NCI-H2171 (cell line): ENCODE data around the gene NCL.
"Not testable (repeated sequence)": the region's sequence is repeated elsewhere in the genome, so short reads cannot be mapped to it uniquely, and the experiment has no call there.

Experiments used
- DNase-seq: peaks from one replicate; lab custom pipeline; 2025; lab: John Stamatoyannopoulos, UW

The NCL gene

DNA sequence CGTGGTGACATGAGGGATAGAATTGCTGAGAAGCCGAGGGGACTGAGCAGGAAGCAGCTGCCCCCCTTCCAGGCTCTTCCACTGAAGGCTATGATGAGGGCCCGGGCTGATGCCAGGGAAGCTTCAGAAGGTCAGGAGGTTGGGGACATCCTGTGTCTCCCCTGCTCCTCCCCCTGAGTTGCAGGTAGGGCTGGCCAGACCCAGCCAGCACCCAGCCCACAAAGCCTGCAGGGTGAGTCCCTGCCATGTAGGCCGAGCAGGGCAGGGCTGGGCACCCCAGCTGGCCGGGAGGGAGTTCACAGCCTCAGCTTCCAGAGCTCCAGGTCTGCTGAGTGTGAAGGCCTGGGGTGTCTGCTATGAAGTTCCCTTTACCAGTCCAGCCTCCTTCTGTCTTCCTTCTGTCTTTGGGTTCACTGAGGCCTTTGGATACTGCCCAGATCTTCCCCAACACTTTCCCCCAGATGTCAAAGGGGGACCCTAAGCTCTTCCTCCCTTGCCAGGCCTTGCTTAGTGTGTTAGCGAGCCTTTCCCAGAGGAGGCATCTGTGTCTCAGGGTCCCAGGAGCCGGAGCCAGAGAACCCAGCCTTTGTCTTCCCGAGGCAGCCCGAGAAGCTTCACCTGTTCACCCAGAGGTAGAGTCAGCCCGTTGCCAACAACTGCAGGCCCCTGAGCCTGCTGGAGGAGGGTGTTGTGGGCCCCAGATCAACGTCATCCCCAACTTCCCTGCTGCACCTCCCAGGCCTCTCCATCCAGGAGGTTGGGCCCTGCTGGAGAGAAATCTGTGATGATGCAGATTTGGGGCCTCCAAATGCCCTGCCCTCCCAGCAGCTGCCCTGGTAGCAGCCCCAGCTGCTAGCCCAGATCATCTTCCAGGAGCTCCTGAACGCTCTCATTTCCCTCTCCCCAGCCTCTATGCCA lies 3.6 kb upstream of the NCL start:
- peak; percentile 12 for DNase-seq

DNA sequence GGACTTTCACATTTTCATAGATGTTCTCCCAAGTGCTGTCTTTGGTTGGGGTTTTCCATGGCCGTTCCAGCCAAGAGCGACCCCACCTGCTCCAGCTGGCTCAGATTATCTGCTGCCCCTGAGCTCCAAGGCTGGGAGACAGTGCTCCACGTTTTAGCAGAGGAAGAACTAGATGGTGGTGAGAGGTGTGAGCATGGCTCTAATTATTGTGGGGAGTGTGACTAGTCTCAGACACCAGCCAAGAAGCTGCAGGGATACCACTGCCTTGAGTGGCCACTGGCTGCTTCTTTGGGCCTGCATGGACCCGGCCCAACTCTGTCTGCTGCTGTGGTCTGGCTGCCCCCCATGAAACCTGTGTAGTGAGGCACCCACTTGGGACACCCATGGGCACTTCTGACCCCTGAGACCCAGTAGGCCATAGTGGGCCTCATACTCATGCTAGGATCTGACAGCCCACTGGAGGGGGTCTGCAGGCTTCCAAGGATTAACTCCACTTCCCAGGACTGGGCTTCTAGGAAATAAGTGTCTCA lies 2.8 kb upstream of the NCL start:
- DNase-seq, result no peak

DNA sequence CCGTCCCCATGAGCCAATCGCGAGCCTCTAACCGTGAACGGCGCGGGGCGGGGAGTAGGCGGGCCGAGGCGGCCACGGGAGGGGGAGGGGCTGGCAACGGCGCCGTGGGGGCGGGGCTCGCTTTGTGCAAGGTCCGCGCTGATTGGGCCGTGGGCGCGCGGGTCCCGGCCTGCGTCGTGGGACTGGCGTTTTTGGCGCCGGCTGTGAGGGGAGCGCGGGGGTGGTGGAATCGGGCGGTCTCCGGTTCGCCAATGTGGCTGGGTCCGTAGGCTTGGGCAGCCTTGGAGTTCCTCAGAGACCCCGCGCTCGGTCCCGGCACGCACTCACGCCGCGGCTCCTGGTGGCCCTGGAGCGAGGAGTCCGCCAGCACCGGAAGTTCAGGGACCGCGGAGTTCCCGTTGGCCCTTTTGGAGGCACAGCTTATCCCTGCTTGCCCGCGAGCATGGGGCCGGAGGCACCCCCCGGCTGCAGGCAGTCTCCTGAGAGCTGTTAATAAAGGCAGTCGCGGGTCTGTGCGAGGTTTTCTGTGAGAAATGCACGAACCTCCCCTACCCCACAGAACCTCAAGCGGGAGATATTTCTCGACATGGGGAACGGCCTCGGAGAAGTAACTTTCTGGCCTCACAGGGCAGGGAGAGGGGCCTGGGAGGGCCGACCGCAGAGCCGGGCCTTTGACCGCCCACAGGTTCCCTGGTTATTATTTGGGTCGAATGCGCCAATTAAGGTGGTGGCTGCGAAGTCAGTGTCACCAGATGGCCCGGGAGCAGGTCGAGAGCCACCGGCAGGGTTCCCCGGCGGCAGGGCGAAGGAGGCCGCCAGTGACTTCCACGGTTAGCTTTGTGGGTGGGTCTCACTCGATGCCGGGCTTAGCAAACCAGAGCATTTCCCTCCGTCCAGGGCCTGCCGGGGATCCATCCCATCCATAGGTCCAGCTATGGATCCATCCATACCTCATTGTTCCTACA lies 574 bp upstream of the NCL start:
- peak; percentile 87 for DNase-seq

DNA sequence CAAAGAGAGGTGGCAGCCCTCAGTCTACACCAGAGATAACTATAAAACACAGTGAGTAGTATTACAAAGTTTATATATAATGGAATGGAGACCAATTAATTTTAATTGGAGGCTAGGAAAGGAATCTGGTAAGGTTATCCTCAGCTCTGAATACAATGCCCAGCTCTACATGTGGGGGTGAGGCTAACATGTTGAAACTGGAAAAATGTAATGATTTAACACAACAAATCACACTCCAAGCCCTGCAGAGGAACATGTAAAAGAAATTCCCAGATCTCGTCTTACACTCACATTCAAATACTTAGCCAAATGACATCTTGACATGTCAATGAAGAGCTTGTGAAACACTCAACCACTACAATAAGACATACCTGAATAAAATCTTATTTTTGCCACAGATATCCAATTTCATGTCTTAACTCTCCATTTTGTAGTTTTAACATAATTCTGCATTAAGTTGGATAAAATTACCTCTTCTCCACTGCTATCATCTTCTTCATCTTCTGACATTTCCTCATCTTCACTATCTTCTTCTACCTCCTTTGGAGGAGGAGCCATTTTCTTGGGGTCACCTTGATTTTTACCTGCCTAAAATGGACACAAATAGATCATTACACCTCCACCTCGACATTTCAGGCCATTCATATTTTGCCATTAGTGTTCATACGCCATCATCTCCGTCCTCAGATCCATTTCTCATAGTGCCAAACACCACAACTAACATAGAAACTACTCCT lies 1.4 kb downstream of the NCL start:
- no peak for DNase-seq

DNA sequence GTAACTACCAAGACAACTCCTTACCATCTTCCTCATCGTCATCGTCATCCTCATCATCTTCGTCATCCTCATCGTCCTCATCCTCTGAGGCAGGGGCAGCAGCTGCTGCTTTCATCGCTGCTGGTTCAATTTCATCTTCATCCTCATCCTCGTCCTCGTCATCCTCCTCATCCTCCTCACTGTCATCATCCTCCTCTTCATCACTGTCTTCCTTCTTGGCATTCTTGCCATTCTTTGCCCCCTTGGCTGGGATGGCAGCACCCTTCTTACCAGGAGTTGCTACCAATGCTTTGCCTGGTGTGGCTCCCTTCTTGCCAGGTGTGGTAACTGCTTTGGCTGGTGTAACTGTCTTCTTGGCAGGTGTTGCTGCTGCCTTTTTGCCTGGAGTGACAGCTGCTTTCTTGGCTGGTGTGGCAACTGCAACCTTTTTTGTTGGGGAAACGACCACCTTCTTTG lies 2.7 kb downstream of the NCL start:
- DNase-seq, result no peak

DNA sequence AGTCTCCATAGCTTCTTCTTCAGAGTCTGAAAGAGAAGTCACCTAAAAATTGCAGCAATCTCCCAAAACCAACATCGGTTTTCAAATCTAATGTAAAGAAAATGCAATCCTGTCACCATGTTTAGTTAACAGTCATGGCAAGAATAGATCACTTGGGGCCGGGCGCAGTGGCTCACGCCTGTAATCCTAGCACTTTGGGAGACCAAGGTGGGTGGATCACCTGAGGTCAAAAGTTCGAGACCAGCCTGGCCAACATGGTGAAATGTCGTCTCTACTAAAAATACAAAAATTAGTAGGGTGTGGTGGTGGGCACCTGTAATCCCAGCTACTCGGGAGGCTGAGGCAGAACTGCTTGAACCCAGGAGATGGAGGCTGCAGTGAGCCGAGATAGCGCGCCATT lies 3.4 kb downstream of the NCL start:
- DNase-seq, result not testable (repeated sequence)

DNA sequence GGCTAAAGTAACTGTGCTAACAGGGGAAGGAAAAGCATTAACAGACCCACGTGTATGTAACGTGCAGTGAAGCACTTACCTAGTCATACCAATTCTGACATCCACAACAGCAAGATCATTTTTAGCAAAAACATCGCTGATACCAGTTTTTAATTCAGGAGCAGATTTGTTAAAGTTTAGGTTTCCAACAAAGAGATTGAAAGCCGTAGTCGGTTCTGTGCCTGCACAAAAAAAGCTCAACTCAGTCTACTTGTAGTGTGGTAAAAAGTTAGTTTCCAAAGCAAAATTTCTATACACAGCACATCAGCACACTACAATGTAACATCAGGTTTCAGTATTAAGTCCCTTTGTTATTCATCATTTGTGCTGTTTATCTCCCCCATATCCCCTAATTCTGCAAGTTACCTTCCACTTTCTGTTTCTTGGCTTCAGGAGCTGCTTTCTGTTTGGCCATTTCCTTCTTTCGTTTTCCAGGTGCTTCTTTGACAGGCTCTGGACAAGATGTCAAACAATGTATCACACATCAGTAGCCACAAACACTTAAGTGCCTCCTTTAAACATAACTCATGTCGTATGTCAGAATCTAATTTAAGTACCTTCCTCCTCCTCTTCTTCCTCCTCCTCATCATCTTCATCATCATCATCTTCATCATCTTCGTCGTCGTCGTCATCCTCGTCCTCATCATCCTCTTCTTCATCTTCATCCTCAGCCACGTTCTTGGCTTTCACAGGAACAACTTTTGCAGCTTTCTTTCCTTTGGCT lies 4.0 kb downstream of the NCL start:
- no peak for DNase-seq

DNA sequence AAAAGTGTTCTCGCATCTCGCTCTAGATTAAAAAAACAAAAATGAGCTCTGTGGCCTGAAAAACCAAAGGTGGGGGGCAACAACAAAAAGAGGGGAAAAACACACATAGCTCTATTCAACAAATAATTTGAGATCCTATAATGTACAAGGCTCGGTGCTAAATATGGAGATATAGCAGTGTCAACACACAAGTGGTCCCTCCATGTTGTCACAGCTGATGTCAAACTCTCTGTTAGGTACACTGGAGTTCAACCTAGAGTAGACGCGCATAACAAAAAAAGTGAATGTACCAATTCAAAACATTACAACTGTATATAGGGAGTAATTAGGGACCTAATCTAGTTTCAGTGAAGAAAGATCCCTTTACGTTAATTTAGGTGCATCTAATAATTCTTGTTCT lies 5.9 kb downstream of the NCL start:
- DNase-seq, result no peak

DNA sequence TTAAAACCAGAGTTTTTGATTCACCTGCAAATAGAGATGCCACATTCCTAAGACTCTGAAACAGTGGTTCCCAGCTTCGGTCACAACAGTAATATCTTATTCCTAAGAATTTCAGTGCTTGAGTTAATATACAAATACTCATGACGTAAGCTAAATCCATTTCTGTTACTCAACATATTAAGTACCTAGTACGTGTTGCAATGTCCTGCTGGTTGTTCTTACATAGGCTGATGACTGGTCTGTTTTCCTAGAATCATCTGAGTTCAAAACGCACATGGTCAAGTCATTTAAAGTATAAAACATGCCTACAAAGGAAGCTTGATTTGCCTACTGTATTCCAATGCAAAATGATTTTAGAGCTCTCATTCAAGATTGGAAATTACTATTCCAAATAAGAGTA lies 7.2 kb downstream of the NCL start:
- DNase-seq, result no peak

DNA sequence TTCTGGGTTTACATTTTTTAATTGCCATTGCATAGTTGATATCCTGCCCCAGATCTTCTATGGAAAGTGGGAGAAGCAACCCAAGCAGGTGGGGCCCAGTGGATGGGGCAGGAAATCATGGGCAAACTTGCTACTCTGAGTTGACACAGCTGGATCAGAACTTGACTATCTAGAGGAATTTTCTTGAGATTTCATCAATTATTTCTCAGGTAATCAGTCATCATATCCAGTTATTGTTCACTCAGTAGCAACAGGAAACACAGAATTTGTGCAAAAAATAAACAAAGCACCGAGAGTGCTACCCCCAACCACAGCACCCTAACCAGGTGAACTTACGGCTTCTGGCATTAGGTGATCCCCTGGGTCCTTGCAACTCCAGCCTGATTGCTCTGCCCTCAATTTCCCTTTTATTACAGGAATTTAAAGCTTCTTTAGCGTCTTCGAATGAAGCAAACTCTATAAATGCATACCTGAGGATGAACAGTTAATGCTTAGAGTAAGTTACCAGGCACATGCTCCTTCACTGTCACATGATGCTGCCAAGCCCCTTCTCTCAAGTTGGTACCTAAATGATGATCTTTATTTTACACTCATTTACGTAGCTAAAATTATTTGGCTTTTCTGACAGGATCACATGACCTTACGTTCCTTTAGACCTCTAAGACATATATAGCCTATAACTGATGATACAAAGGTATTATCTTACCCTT lies 7.8 kb downstream of the NCL start:
- DNase-seq, result no peak

DNA sequence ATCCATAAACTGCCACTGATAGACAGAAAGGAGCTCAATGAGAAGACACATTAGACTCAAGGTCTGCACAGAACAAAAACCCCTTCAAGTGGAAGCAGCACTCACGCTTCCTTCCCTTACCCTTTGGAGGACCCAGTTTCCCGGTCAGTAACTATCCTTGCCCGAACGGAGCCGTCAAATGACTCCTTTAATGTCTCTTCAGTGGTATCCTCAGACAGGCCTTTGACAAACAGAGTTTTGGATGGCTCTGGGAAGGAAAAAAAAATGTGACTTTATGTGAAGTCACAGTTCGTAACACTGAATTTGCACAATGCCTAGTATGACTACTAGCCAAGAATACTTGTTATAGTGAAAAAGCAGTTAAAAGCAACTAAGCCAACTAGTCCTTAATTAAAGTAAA lies 8.4 kb downstream of the NCL start:
- DNase-seq, result no peak

DNA sequence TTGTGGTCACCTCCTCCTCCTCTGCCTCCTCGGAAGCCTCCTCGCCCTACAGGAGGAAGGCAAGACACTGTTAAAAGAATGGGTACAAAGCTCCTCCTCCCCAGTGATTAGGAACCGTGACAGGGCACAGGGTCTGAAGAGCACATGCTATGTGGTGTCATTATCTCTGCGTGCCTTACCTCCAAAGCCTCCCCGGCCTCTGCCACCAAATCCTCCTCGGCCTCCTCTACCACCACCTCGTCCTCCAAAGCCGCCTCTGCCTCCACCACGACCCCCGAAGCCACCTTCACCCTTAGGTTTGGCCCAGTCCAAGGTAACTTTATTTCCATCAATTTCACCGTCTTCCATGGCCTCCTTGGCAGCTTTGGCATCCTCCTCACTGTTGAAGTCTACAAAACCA lies 9.1 kb downstream of the NCL start:
- no peak for DNase-seq

DNA sequence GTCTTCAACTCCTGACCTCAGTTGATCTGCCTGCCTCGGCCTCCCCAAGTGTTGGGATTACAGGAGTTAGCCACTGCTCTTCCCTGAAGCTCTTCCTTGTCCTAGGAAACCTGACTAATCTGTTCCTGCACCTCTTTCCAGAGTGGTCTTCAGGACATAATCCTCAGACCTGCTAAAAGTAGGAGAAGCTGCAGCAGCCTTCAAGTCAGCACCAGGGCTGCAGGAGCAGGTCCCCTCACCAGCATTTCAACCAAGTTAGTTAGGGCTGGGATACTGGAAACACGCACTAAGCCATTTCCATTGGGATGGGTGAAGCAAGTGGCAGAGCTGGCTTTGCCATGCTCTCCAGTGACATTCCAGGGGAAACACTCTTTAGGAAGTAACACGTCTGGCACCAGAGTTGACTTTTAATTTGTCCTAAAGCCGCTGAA lies 9.9 kb downstream of the NCL start:
- no peak for DNase-seq

DNA sequence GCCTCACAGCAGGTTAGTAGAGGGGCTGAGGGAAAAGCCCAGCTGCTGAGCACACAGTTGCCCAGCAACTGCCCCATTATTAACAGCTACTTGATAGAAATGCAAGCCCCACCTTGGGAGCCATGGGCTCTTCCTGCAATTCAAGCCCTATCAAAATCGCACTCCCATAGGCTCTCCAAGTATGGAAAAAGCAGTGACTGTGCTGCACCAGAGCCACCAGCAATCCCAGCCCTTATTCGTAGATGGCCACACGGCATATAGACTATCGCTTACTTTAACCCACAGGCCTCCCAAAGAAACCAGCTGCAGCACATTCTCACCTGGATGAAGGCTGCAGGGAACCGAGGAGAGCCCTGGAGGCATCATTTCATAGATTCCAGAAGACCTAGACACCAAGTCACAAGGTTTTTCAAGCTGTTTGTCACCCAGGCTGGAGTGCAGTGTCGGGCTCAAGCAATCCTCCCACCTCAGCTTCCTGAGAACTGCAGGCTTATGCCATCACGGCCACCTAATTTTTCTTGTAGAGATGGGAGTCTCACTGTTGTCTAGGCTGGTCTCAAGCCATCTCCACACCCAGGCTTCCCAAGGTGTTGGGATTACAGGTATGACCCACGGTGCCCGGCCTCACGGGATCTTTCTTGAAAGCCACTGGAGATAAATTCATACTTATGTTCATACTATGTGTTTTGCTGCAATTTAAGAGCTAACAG lies 11.3 kb downstream of the NCL start:
- DNase-seq, result no peak

DNA sequence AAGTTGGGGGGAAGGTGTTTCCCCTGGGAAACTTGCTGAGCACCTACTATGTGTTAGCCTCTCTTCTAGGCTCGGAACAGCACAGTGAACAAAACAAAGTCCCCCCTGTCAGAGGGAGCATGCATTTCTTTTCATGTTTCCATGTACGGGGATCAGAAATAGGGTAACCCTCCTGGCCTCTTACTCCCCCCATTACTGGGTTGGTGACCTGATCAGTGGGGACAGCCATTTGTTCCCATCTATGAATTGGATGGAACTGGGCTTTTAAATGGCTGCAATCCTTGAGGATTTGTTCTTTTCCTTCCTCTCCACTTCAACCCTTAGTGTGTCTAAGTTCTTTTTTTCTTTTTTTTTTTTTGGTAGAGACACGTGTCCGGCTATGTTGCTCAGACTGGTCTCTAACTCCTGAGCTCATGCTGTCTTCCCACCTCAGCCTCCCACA lies 13.7 kb downstream of the NCL start:
- DNase-seq, result no peak

DNA sequence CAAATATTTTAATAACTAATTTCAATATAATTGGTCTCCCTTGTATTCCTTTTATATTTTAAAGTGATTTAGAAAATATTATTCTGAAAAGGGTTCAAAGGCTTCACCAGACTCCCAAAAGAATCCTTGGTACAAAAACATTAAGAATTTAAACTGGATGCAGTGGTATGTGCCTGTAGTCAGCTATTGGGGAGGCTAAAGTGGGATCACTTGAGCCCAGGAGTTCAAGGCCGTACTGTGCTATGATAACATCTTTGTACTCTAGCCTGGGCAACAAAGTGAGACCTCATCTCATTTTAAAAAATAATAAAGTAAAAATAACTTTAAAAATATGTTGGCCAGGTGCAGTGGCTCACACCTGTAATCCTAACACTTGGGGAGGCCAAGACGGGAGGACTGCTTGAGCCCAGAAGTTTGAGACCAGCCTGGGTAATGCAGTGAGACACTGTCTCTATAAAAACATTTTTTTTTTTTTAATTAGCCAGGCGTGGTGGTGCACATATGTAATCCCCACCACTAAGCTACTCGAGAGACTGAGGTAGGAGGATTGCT lies 14.7 kb downstream of the NCL start:
- DNase-seq, result no peak

DNA sequence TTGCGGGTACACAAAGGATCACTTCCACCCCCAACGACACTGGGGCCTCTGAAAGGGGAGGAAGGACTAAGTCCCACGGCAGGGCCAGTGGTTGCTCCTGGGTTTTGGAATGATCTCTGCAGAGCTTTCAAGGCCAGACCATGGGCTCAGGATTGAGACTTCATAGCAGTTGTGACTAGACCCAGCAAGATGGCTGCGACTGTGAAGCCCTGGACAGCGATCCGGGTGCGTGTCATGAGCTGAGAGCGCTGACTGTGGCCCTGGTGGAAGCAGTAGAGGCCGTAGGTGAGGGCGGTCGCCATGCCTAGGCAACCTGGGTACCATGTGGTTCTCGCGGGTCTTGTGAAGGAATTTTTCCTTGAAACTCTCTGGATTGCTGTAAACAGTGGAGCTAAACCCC lies 27.3 kb downstream of the NCL start:
- no peak for DNase-seq

DNA sequence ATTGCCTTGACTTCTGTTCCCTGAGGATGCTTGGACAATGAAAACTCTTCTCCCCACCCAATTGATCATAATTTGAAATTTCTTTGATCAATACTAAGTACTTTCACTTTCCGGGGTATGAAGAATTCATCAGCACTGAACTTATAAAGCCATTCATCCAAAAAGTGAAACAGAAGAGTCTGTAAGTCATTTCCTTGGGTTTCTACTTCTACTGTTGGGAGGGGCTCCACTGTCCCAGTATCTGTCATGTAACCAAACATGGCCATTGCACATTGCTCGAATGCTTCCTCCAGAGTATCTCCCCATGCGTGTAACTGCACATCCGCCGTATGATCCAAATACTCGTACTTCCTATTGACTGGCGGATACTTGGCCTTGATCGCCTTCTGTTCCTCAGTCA lies 30.3 kb downstream of the NCL start:
- DNase-seq, result no peak

DNA sequence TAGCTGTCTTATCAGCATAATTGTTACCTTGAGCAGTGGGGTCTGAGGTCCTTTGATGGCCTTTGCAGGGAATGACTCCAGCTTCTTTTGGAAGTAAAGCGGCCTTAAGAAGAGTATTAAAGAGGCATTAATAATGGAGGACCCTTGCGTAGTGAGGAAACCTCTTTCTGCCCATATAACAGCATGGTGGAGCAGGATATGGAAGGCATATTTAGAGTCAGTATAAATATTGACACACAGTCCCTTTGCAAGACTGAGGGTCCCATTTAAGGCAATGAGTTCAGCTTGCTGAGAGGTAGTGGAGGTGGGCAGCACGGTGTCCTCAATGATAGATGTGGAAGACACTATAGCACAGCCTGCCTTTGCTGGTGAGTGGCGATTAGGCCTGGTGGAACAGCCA lies 32.7 kb downstream of the NCL start:
- no peak for DNase-seq
